HepG2 (cell line): ENCODE measurements around the gene ACSM2A. TPM values are rescaled to one million over a fixed set of nuclear protein-coding genes. Genes with fewer than 3 reads are reported as not detected.

Experiments used
- HCFC1 ChIP-seq: fragments of 150-350 bp; IDR thresholded peaks from 2 replicates; pipeline ENCODE4 v1.6.1; 2014; ENCODE audit warnings: low read depth, low read length
- KIAA2018 ChIP-seq: sonication (generic); formaldehyde crosslinking; IDR thresholded peaks from 2 replicates; pipeline ENCODE4 v1.5.0; 2020; ENCODE audit warnings: mild to moderate bottlenecking, missing genetic modification reagents, borderline replicate concordance
- NR3C1 ChIP-seq: sonication (generic); formaldehyde crosslinking; IDR thresholded peaks from 2 replicates; pipeline ENCODE4 v1.4.0; 2020; ENCODE audit warnings: missing genetic modification reagents
- SIN3B ChIP-seq: fragments of 150-350 bp; IDR thresholded peaks from 2 replicates; pipeline ENCODE4 v1.6.1; 2014; ENCODE audit warnings: low read length
- TBX3 ChIP-seq: fragments of 450-650 bp; IDR thresholded peaks from 2 replicates; pipeline ENCODE4 v1.6.1; 2017; ENCODE audit warnings: antibody characterized with exemption, mild to moderate bottlenecking, inconsistent platforms, borderline replicate concordance
- ZNF180 ChIP-seq: sonication (generic); formaldehyde crosslinking; IDR thresholded peaks from 2 replicates; pipeline ENCODE4 v1.4.0; 2020; ENCODE audit warnings: low read depth, missing genetic modification reagents, borderline replicate concordance
- ZNF407 ChIP-seq: sonication (generic); formaldehyde crosslinking; IDR thresholded peaks from one replicate; pipeline ENCODE4 v1.5.1; 2020; ENCODE audit warnings: mild to moderate bottlenecking, missing genetic modification reagents; ENCODE audit errors: not compliant biosample characterization
- ZNF510 ChIP-seq: sonication (generic); formaldehyde crosslinking; IDR thresholded peaks from 2 replicates; pipeline ENCODE4 v1.4.0; 2020; ENCODE audit warnings: low read depth, mild to moderate bottlenecking, missing genetic modification reagents
- ZNF563 ChIP-seq: sonication (generic); formaldehyde crosslinking; IDR thresholded peaks from 2 replicates; pipeline ENCODE4 v1.8.0; 2022; ENCODE audit warnings: mild to moderate bottlenecking, moderate library complexity, missing genetic modification reagents
- ZNF740 ChIP-seq: sonication (generic); formaldehyde crosslinking; IDR thresholded peaks from 2 replicates; pipeline ENCODE4 v1.4.0; 2020; ENCODE audit warnings: missing genetic modification reagents
- ZNF747 ChIP-seq: sonication (generic); formaldehyde crosslinking; IDR thresholded peaks from 2 replicates; pipeline ENCODE4 v1.8.1; 2023; ENCODE audit warnings: missing genetic modification reagents, mild to moderate bottlenecking, borderline replicate concordance
- ZNF850 ChIP-seq: sonication (generic); formaldehyde crosslinking; conservative IDR thresholded peaks from 2 replicates; pipeline ENCODE4 v1.9.0; 2021; ENCODE audit warnings: mild to moderate bottlenecking, missing genetic modification reagents
- polyA plus RNA-seq, 8 experiments: library from polyadenylated mRNA; depleted of rRNA in 3 of 8; stranded (reverse) in 7 of 8; unstranded in 1 of 8; fragments of >200 nt; fragmentation: Illumina TruSeq in 4 of 8; extraction: Trizol in 4 of 8; gene quantifications; 2 replicates each; pipeline versions ENCODE4 v1.2.1 to v1.2.3, GENCODE V29; 2011 to 2016; ENCODE audit warnings: low read depth in 4 of 8, missing spikeins in 1 of 8, mixed read lengths in 1 of 8; ENCODE audit not compliant: insufficient read depth in 1 of 8
- total RNA-seq, 5 experiments: library from RNA; depleted of rRNA; stranded (reverse); fragments of >200 nt; fragmentation: Illumina TruSeq; extraction: Trizol; gene quantifications; 2 replicates each; pipeline ENCODE4 v1.2.3, GENCODE V29; 2016; ENCODE audit warnings: low read depth in 1 of 5

The ACSM2A gene
- total and polyA plus RNA-seq, 2 of the 13 experiments (the other 11 are each of a cell fraction or from before 2014, with no cell fraction given), result 11.4 to 16.3 TPM

GRCh38 chr16:20424129-20424866 is 27.0 kb upstream of the ACSM2A start (continued):
- TF ChIP-seq KIAA2018 (CRISPR knock-in tag) (0 out of 2 replicates have a peak, but pooled peaks have one; percentile 39), ZNF740 (CRISPR knock-in tag) (peak; percentile 77), ZNF747 (CRISPR knock-in tag) (peak; percentile 83; the same call in 1 of the 2 replicates), ZNF407 (CRISPR knock-in tag) (no peak), NR3C1 (CRISPR knock-in tag) (no peak), HCFC1 (no peak), ZNF510 (CRISPR knock-in tag) (0 out of 2 replicates have a peak, but pooled peaks have one; percentile 53), ZNF180 (CRISPR knock-in tag) (no peak), TBX3 (peak; percentile 44; the same call in 1 of the 2 replicates), SIN3B (no peak), ZNF563 (CRISPR knock-in tag) (no peak), ZNF850 (CRISPR knock-in tag) (no peak)
